Measurements from ENCODE around the gene ZNF438.
A peak's percentile ranks its signal among the peaks of the same experiment; 100 is the strongest.
"Not testable (repeated sequence)": the region's sequence is repeated elsewhere in the genome, so short reads cannot be mapped to it uniquely, and the experiment has no call there.

The ZNF438 gene

GRCh38 chr10:30984563-30985328, 46.9 kb downstream of the ZNF438 start:
- DNase-seq, result no peak

GRCh38 chr10:30983209-30983608, 48.5 kb downstream of the ZNF438 start:
- DNase-seq, result not testable (repeated sequence)

GRCh38 chr10:30980951-30981616, 50.6 kb downstream of the ZNF438 start:
- peak; percentile 52 for DNase-seq

GRCh38 chr10:30979956-30980355, 51.7 kb downstream of the ZNF438 start:
- no peak for DNase-seq

GRCh38 chr10:30978843-30979242, 52.8 kb downstream of the ZNF438 start:
- no peak for DNase-seq

GRCh38 chr10:30977385-30977784, 54.3 kb downstream of the ZNF438 start:
- no peak for DNase-seq

- no peak for DNase-seq
Measured at GRCh38 chr10:30974773-30975415, 56.8 kb downstream of the ZNF438 start.

- DNase-seq, result no peak
Measured at GRCh38 chr10:30974355-30974754, 57.3 kb downstream of the ZNF438 start.

GRCh38 chr10:30973737-30974136, 57.9 kb downstream of the ZNF438 start:
- no peak for DNase-seq

GRCh38 chr10:30970760-30971460, 60.8 kb downstream of the ZNF438 start:
- DNase-seq, result no peak

GRCh38 chr10:30968711-30969110, 63.0 kb downstream of the ZNF438 start:
- no peak for DNase-seq

- no peak for DNase-seq
Measured at GRCh38 chr10:30967650-30968410, 63.8 kb downstream of the ZNF438 start.

- DNase-seq, result no peak
Measured at GRCh38 chr10:30963992-30964930, 67.4 kb downstream of the ZNF438 start.

GRCh38 chr10:30962522-30962921, 69.1 kb downstream of the ZNF438 start:
- DNase-seq, result no peak

GRCh38 chr10:30959836-30960210, 71.8 kb downstream of the ZNF438 start:
- DNase-seq, result no peak

- DNase-seq, result not testable (repeated sequence)
Measured at GRCh38 chr10:30949218-30949617, 82.4 kb downstream of the ZNF438 start.

- DNase-seq, result no peak
Measured at GRCh38 chr10:30944005-30944404, 87.7 kb downstream of the ZNF438 start.

GRCh38 chr10:30943451-30943850, 88.2 kb downstream of the ZNF438 start:
- DNase-seq, result no peak

GRCh38 chr10:30940256-30940655, 91.4 kb downstream of the ZNF438 start:
- DNase-seq, result no peak

GRCh38 chr10:30939643-30940251, 91.9 kb downstream of the ZNF438 start:
- no peak for DNase-seq

- no peak for DNase-seq
Measured at GRCh38 chr10:30935078-30935477, 96.6 kb downstream of the ZNF438 start.
